T-helper 17 cell (primary cell): ENCODE measurements around the gene MUC21. TPM values are rescaled to one million over a fixed set of nuclear protein-coding genes. Genes with fewer than 3 reads are reported as not detected.
"Not testable (repeated sequence)": the region's sequence is repeated elsewhere in the genome, so short reads cannot be mapped to it uniquely, and the experiment has no call there.

ENCODE experiments used
- ATAC-seq: fragments of 150-1000 bp; cut with Tn5 transposase; 2 replicates; pipeline ENCODE4 v1.10.0; 2021; ENCODE audit warnings: mild to moderate bottlenecking, moderate library complexity
- DNase-seq, 3 donors: peaks; one replicate each; pipeline versions ENCODE4 v3.0.0 to v3.0.0-alpha.2; 2020 to 2021
- H3K9me3 ChIP-seq: one replicate; pipeline ENCODE4 v1.7.0; 2013; ENCODE audit warnings: low read length, mild to moderate bottlenecking; ENCODE audit not compliant: control insufficient read depth, poor library complexity, severe bottlenecking
- H3K27ac Mint-ChIP-seq: one replicate; pipeline ENCODE4 v1.8.0; 2022; ENCODE audit warnings: mild to moderate bottlenecking, moderate library complexity, mixed read lengths
- H3K27me3 Mint-ChIP-seq: one replicate; pipeline ENCODE4 v1.8.0; 2022; ENCODE audit warnings: mixed read lengths
- H3K36me3 Mint-ChIP-seq: one replicate; pipeline ENCODE4 v1.8.0; 2022; ENCODE audit warnings: low read depth, mixed read lengths
- H3K4me1 Mint-ChIP-seq: one replicate; pipeline ENCODE4 v1.8.0; 2022; ENCODE audit warnings: mild to moderate bottlenecking, mixed read lengths
- H3K4me3 Mint-ChIP-seq: one replicate; pipeline ENCODE4 v1.8.0; 2022; ENCODE audit warnings: mild to moderate bottlenecking, moderate library complexity, mixed read lengths
- total RNA-seq, 4 donors: library from RNA in 2 of 4; stranded (reverse) in 2 of 4; gene quantifications; one replicate each; pipeline ENCODE4 v1.2.3 and lab custom pipeline; 2022 to 2026

Gene MUC21
- total RNA-seq, 2 donors from 2014 or later = not detected

DNA sequence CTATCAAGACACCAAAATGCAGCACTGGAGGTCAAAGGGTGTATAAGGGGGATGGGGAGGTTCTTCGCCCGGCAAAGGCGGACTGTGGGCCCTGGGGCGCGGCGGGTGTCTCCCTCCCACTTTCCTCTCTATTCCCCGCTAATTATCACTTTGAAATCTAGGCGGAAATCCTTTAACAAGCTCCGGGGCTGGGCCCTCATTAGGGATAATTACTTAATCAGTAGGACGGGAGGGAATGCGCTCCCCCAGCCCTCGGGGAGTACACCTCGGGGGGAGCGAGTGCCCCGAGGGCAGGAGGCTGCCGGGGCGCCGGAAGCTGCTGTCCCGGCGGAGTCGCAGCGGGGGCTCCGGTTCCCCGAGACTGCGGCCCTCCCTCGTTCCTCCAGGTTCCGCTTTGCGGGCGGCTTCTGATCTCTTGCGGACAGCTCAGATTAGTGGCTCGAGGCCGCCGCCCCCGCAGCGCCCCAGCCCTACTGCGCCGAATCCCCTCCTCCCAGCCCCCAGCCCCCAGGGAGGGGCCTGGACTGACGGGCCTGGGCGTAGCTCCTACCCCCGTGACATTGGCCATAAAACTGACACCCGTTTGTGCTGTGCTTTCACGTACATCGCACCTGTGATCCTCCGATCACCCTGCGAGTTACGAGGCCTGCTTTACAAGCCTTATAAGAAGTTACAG, 28.0 kb upstream of the MUC21 start:
- DNase-seq = peak; percentile 15 to 49 (median 43)
- H3K9me3 ChIP-seq = no peaks in the 10 kb centered on the region
- Mint-ChIP-seq H3K4me1 (peaks cover 9% of the 10 kb centered on the region), H3K4me3 (peak overlapping the region; percentile 90), H3K27ac (peak overlapping the region; percentile 34), H3K27me3 (peaks cover 31% of the 10 kb centered on the region), H3K36me3 (no peaks in the 10 kb centered on the region)
- ATAC-seq = peak; percentile 82

DNA sequence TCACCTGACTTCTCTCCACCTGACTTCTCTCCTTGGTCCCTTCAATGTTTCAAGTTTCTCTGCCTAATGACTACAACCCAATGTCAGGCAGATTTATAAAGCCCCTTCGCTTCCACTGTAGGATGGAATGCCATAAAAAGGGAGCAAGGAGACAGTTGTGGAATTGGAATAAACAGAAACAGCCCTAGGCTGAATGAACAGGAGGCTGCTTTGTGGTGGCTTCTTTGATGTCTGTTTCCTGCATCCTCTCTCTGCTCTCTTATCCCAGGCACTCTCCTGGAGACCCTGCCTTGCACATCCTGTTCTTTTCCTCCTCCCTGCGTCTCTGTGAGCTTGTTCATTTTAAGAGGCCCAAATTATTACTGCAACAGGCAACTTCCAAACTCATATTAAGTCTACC, 25.8 kb upstream of the MUC21 start:
- Mint-ChIP-seq H3K4me3 (no peak overlapping the region), H3K36me3 (no peaks in the 10 kb centered on the region), H3K27ac (peak overlapping the region; percentile 70), H3K4me1 (peaks cover 13% of the 10 kb centered on the region), H3K27me3 (peaks cover 26% of the 10 kb centered on the region)
- ATAC-seq (no peak), DNase-seq (no peak)
- no peaks in the 10 kb centered on the region for H3K9me3 ChIP-seq

DNA sequence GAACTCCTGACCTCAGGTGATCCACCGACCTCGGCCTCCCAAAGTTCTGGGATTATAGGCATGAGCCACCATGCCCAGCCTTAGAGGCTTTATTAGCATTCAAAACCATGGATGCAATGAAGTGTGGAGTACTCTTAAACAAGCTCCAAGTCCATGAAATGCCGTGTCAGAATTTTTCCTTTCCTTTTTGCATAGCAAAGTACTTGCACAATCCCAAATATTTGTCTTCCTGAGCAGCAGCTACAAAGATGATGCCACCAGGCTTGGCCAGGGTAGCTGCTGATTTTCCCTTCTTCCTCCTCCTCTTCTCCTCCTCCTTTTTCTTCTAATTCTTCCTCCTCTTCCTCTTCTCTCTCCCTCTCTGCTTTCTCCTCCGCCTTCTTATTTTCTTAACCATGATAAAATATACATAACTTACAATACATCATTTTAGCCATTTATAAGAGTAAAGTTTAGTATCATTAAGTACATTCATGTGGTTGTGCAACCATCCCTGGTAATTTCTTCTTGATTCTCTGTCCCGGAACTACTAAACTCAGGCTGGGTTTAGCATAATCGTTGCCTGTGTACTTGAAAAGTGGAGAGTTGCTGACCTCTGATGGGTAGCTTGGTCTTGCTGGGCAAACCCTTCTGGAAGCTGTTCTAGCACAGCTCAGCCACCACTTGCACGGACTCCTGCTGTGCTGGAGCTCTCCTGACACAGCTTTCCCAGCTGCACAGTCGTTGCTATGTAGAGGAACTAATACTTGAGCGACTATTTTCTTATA, 22.4 kb upstream of the MUC21 start:
- ATAC-seq (no peak), DNase-seq (no peak)
- Mint-ChIP-seq H3K4me3 (no peak overlapping the region), H3K4me1 (peaks cover 18% of the 10 kb centered on the region), H3K27ac (no peak overlapping the region), H3K27me3 (peaks cover 47% of the 10 kb centered on the region), H3K36me3 (peaks cover under 1% of the 10 kb centered on the region)
- H3K9me3 ChIP-seq = no peaks in the 10 kb centered on the region

DNA sequence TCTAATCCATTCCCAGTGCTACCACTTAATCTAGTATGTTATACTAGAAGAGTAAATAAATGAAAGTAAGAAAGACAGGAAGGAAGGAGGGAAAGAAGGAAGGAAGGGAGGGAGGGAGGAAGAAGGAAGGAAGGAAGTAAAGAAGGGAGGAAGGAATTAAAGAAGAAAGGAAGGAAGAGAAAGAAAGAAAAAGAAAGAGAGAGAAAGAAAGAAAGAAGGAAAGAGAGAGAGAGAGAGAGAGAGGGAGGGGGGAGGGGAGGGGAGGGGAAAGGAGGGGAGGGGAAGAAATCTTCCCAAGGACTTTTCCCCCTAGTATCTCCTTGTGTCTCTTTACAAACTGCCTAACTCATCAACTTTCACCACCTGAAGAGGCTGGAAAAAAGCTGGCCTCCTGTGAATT, 20.8 kb upstream of the MUC21 start:
- peaks cover 18% of the 10 kb centered on the region for H3K4me1 Mint-ChIP-seq
- no peak overlapping the region for H3K27ac Mint-ChIP-seq
- DNase-seq (no peak), ATAC-seq (no peak)
- H3K4me3 Mint-ChIP-seq = no peak overlapping the region
- peaks cover 49% of the 10 kb centered on the region for H3K27me3 Mint-ChIP-seq
- no peaks in the 10 kb centered on the region for H3K9me3 ChIP-seq
- H3K36me3 Mint-ChIP-seq = peaks cover 2% of the 10 kb centered on the region

DNA sequence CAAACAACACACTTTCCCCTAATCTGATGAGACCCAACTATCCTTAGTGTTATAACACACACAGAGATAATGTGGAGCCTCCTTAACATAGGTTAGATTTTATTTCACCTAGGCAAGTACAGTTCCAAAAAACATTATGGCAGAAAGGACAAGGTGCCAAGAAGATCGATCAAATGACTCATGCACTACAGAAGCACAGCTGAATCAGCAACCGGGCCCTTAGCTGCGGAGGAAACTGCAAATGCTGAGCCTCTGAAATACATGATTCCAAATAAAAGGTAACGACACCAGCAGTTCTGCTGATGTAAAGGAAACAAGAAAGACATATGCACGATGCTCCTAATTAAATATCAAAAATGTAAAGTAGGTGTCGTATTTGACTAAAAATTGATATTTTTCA, 19.9 kb upstream of the MUC21 start:
- Mint-ChIP-seq H3K27me3 (peaks cover 42% of the 10 kb centered on the region), H3K4me3 (no peak overlapping the region), H3K4me1 (peaks cover 18% of the 10 kb centered on the region), H3K27ac (no peak overlapping the region), H3K36me3 (peaks cover 2% of the 10 kb centered on the region)
- DNase-seq (no peak), ATAC-seq (no peak)
- no peaks in the 10 kb centered on the region for H3K9me3 ChIP-seq

DNA sequence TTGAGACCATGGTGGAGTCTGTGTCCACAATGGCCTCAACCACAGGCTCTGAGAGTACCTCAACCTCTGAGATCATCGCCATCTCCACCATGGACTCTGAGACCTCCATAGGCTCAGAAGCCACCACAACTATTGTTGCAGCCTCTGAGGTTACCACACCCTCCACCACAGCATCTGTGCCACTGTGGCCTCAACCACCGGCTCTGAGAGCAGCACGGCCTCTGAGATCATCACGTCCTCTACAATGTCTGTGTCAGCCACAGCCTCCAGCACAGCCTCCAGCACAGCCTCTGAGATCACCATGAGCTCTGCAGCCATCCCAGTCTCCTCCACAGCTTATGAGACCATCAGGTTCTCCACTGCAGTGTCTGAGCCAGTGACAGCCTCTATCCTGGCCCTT, 19.4 kb upstream of the MUC21 start:
- H3K27me3 Mint-ChIP-seq = peaks cover 41% of the 10 kb centered on the region
- ATAC-seq (peak; percentile 61), DNase-seq (no peak)
- peak overlapping the region; percentile 14 for H3K27ac Mint-ChIP-seq
- H3K36me3 Mint-ChIP-seq = peaks cover 2% of the 10 kb centered on the region
- H3K4me1 Mint-ChIP-seq = peaks cover 18% of the 10 kb centered on the region
- H3K9me3 ChIP-seq = no peaks in the 10 kb centered on the region
- H3K4me3 Mint-ChIP-seq = no peak overlapping the region

DNA sequence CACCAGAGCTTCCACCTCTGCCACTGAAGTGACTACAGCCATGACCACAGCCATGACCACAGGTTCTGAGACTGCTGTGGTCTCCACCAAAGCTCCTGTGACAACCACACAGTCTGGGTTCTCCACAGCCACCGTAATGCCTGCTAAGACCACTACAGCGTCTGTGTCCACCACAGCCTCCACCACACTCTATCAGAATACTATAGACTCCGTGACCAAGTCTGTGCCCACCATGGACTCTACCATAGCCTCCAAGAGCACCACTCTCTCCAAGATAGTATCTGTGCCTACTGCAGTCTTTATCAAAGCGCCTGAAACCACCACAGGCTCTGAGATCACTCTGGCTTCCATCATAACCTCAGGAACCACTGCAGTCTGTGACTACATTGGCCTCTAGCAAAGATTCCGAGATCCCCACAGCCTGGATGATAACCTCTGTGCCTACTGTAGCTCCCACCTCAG, 18.3 kb upstream of the MUC21 start:
- ATAC-seq (no peak), DNase-seq (no peak)
- H3K4me1 Mint-ChIP-seq = peaks cover 18% of the 10 kb centered on the region
- H3K36me3 Mint-ChIP-seq = peaks cover 2% of the 10 kb centered on the region
- H3K4me3 Mint-ChIP-seq = no peak overlapping the region
- H3K27ac Mint-ChIP-seq = peak overlapping the region; percentile 24
- H3K9me3 ChIP-seq = no peaks in the 10 kb centered on the region
- peaks cover 34% of the 10 kb centered on the region for H3K27me3 Mint-ChIP-seq

DNA sequence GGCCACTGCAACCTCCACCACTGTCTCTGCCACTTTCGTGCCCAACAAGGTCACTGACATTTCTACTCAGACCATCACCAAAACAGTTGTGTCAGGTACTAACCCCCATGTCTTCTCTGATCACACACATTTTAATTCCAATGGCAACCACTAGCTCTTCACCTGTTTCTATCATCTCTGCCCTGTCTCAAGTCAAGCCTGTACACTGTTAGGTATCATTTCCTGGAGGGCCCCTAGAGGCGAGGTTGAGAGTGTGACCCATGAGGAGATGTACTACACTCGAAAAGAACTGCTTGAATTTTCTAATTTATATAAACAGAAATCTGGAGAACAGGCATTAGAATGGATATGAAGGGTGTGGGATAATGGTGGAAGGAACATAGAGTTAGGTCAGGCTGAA, 17.4 kb upstream of the MUC21 start:
- H3K27ac Mint-ChIP-seq = no peak overlapping the region
- H3K27me3 Mint-ChIP-seq = peaks cover 31% of the 10 kb centered on the region
- H3K4me3 Mint-ChIP-seq = no peak overlapping the region
- ATAC-seq (no peak), DNase-seq (no peak)
- peaks cover 18% of the 10 kb centered on the region for H3K4me1 Mint-ChIP-seq
- H3K36me3 Mint-ChIP-seq = peaks cover 2% of the 10 kb centered on the region
- no peaks in the 10 kb centered on the region for H3K9me3 ChIP-seq

DNA sequence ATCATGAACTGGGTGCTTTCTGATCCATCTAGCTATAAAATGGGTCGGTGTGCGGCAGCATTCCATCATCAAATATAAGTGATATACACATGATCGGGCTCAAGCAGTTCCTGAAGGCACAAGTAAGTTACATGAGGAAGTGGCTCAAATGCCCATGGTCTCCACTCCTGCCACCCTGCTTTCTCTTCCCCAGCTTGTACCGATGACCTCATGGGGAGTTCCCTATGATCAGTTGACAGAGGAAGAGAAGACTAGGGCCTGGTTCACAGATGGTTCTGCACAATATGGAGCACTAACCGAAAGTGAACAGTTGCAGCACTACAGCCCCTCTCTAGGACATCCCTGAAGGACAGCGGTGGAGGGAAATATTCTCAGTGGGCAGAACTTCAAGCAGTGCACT, 14.3 kb upstream of the MUC21 start:
- H3K4me3 Mint-ChIP-seq, ATAC-seq, H3K36me3 Mint-ChIP-seq, H3K9me3 ChIP-seq, DNase-seq, H3K27ac Mint-ChIP-seq: not testable (repeated sequence)
- Mint-ChIP-seq H3K4me1 (peaks cover 12% of the 10 kb centered on the region), H3K27me3 (peaks cover 54% of the 10 kb centered on the region)

DNA sequence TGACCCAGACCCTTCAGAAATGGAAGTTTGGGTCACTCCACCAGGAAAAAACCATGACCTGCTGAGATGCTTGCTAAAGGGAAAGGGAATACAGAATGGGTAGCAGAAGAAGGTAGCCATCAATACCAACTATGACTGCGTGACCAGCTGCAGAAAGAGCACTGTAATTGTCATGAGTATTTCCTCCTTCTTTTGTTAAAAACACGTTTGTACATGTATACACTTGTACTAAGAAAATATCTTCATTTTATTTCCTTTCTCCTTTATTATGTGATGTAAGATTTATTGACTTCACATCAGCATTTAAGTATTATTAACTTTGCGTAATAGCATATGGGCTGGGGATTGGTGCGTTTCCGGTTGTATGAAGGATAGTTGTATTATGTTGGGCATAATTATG, 12.6 kb upstream of the MUC21 start:
- DNase-seq (no peak), ATAC-seq (no peak)
- H3K27ac Mint-ChIP-seq = no peak overlapping the region
- no peaks in the 10 kb centered on the region for H3K9me3 ChIP-seq
- peaks cover 36% of the 10 kb centered on the region for H3K27me3 Mint-ChIP-seq
- peaks cover 5% of the 10 kb centered on the region for H3K4me1 Mint-ChIP-seq
- H3K4me3 Mint-ChIP-seq = no peak overlapping the region
- peaks cover 6% of the 10 kb centered on the region for H3K36me3 Mint-ChIP-seq

DNA sequence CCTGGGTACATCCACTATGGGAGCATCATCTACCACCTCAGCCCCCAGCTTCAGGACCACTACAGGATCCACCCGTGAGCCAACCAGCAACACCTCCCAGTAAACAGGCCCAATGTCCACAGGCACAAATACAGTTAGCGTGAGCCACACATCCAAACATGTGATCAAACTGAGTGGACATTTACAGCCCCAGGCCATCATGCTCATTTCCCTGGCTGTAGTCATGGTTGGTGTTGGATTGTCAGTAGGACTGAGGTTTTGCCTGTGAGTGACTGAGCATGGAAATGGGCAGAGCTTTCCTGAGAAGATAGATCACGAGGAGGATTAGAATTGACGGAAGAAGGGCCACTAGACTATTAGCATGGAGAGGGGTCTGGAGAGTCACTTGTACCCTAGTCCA, 10.7 kb upstream of the MUC21 start:
- Mint-ChIP-seq H3K27me3 (peaks cover 27% of the 10 kb centered on the region), H3K27ac (no peak overlapping the region), H3K36me3 (peaks cover 4% of the 10 kb centered on the region), H3K4me3 (no peak overlapping the region), H3K4me1 (peaks cover 3% of the 10 kb centered on the region)
- H3K9me3 ChIP-seq = no peaks in the 10 kb centered on the region
- ATAC-seq (no peak), DNase-seq (no peak)

DNA sequence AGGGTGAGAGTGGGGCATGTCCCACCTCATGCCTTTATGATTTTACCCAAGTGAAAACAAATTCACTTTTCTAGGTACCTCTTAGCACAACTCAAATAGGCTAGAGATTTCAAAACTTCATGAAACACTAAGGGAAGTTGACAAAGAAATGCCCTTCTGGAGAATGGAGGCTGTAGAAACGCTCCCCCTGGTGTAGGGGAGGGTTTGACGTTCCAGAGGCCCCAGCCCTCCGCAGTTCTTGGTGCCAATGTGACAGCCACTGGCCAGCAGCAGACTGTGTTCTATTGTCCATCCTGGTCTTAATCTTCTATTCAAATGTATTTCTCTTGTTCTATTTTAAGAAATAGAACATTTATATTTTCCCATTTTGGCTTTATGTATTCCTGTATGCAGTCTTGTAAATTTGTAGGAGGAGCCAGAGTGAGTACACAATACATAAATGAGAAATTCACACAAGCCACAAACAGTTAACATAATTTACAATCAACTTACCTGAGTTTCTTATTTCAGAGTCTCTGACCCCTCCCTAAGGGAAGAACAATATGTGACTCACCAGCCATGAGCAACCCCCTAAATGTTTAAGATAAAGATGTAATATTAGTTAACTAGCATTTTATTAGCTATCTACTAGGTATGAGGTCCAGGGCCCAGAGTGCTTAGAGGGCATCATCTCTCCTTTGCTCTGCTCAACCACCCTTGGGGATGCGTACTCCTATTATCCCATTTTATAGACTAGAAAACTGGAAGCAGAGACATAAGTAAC, 8.8 kb upstream of the MUC21 start:
- H3K9me3 ChIP-seq = no peaks in the 10 kb centered on the region
- no peak overlapping the region for H3K4me3 Mint-ChIP-seq
- no peak overlapping the region for H3K27ac Mint-ChIP-seq
- no peak for ATAC-seq
- DNase-seq = no peak
- peaks cover 4% of the 10 kb centered on the region for H3K36me3 Mint-ChIP-seq
- H3K4me1 Mint-ChIP-seq = peaks cover 3% of the 10 kb centered on the region
- H3K27me3 Mint-ChIP-seq = peaks cover 33% of the 10 kb centered on the region

DNA sequence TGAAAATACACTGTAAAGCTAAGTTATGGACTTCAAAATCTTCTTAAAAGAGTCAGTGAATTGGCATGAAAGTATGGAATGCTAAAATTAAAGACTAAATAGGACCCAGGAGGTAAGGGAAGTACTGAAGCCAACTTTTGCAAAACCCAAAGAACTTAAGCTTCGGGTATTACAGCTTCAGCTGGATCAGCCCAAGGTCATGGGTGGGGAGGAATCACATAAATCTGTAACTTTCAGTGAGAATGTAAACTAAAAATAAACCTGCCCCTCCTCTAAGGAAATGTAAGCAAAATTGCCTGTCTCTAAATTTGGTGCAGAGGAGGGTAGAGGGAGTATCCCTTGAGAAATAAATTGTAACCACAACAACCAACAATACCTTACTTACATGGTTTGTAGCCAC, 4.4 kb upstream of the MUC21 start:
- Mint-ChIP-seq H3K4me1 (peaks cover 4% of the 10 kb centered on the region), H3K4me3 (no peak overlapping the region), H3K36me3 (no peaks in the 10 kb centered on the region), H3K27me3 (peaks cover 46% of the 10 kb centered on the region), H3K27ac (no peak overlapping the region)
- H3K9me3 ChIP-seq = no peaks in the 10 kb centered on the region
- DNase-seq = no peak
- no peak for ATAC-seq
